ENCODE measurements around the gene MYBPC2. TPM values are rescaled to one million over a fixed set of nuclear protein-coding genes. Genes with fewer than 3 reads are reported as not detected.

The MYBPC2 gene
- total and polyA plus RNA-seq, 9 of the 15 experiments (the other 6 are each of a cell fraction or from before 2014, with no cell fraction given) = 0.01 to 0.14 (median 0.04) TPM; not detected in 6

DNA sequence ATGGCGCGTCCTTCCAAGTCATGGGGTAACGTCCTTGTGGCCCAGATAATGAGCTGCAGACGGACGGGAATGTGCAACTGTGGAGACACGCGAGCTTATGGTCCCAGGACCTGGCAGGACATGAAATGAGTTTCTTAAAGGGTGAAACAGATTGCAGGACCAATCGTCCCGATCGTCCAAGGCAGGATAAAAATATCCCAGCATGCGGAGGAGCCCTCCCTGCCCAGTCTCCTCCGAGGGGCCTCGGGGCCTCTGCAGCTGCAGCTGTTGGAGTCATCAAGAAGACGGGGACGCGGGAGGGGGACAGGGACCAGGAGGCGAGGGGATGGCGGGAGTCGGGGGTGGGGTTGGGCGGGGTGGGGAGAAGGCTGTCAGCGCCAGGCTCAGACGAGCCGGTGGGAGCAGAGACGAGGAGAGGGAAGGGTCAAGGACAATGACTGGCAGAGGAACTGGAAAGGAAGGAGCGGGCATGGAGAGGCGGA lies 58.3 kb downstream of the MYBPC2 start:
- TF ChIP-seq ZBED1 (IDR thresholded peaks at IDR 0.05) (no peak), ZNF766 (CRISPR knock-in tag; conservative IDR thresholded peaks at IDR 0.05) (no peak), SETDB1 (IDR thresholded peaks at IDR 0.05; ENCODE audit: low read length) (no peak), HDAC3 (IDR thresholded peaks at IDR 0.05; ENCODE audit: borderline replicate concordance, partially characterized antibody) (no peak), CHCHD3 (CRISPR knock-in tag; IDR thresholded peaks at IDR 0.05) (no peak), ESRRA (IDR thresholded peaks at IDR 0.05; ENCODE audit: borderline replicate concordance, low read depth) (no peak), TCF7L2 (IDR thresholded peaks at IDR 0.05; ENCODE audit: low read depth, low read length) (no peak)
- Histone ChIP-seq H3K27ac (ENCODE audit: extremely low read depth, low read depth, low read length) (no peak overlapping the region), H3K79me2 (ENCODE audit: control insufficient read depth, insufficient read depth, low read length) (no peaks in the 10 kb centered on the region), H3K9ac (ENCODE audit: insufficient read depth in 1 of 2, low read depth in 2 of 2, low read length in 2 of 2) (no peak overlapping the region), H3K27me3 (ENCODE audit: control insufficient read depth in 2 of 2, insufficient read depth in 2 of 2, low read length in 2 of 2) (peaks cover 0 to 10% of the 10 kb centered on the region in 2 experiments; a peak in 2 of 5 replicates), H3K9me3 (replicated peaks; ENCODE audit: control insufficient read depth, insufficient read depth, low read depth, low read length) (peaks cover 6% of the 10 kb centered on the region), H3K36me3 (ENCODE audit: control insufficient read depth, insufficient read depth, low read length) (no peaks in the 10 kb centered on the region), H4K20me1 (replicated peaks; ENCODE audit: control insufficient read depth, insufficient read depth, low read length) (no peaks in the 10 kb centered on the region), H3K4me2 (ENCODE audit: insufficient read depth, low read length) (no peak overlapping the region), H3K4me3 (no peak overlapping the region), H3K9me1 (ENCODE audit: control insufficient read depth, insufficient read depth, low read length) (no peaks in the 10 kb centered on the region), H2AFZ (ENCODE audit: low read depth, low read length) (no peak overlapping the region), H3K4me1 (replicated peaks in 1 of 2; ENCODE audit: control insufficient read depth in 2 of 2, insufficient read depth in 2 of 2, low read length in 2 of 2) (peaks cover 3 to 27% of the 10 kb centered on the region in 2 experiments; a peak in 3 of 5 replicates)
- ATAC-seq = no peak
- intact Hi-C loops (cut with micrococcal nuclease) (no loop called here), in situ Hi-C loops (cut with MboI) (no loop called here)
- FAIRE-seq = peak; percentile 56
- POLR2A ChIA-PET = interaction anchor here (0.5 to 0.6 kb wide), 3 partner anchors 12 to 117 kb away, joined by 3 to 4 read pairs (median 3); no protein-coding TSS in a partner anchor
- WGBS (ENCODE audit: insufficient coverage, low coverage, missing lambda C conversion rate) = 23% methylated on average over 15 of the region's 26 CpGs
- no peak for DNase-seq (ENCODE audit: extremely low read depth in 1 of 4, low spot score in 3 of 4)
- CTCF ChIA-PET (ENCODE audit: low intra/inter-chr PET ratio) = no interaction called here
- no TSS peak for BruUV-seq (replicated peaks)

All from K562 (cell line).